HepG2 (cell line): Measurements from ENCODE around the gene RPL34. TPM values are rescaled to one million over a fixed set of nuclear protein-coding genes. Genes with fewer than 3 reads are reported as not detected.

Experiments used
- ARHGAP35 ChIP-seq: sonication (generic); formaldehyde crosslinking; IDR thresholded peaks from 2 replicates; pipeline ENCODE4 v1.9.0; 2022; ENCODE audit warnings: mild to moderate bottlenecking, inconsistent platforms, moderate library complexity, missing genetic modification reagents, borderline replicate concordance
- CSRNP2 ChIP-seq: sonication (generic); formaldehyde crosslinking; conservative IDR thresholded peaks from 2 replicates; pipeline ENCODE4 v1.8.0; 2022; ENCODE audit warnings: low read depth, missing genetic modification reagents
- DNMT1 ChIP-seq: sonication (generic); formaldehyde crosslinking; IDR thresholded peaks from 2 replicates; pipeline ENCODE4 v1.5.1; 2020; ENCODE audit warnings: mild to moderate bottlenecking, missing genetic modification reagents
- DR1 ChIP-seq: sonication (generic); formaldehyde crosslinking; IDR thresholded peaks from 2 replicates; pipeline ENCODE4 v1.8.0; 2021; ENCODE audit warnings: mild to moderate bottlenecking, missing genetic modification reagents, inconsistent platforms
- IRF1 ChIP-seq: sonication (generic); formaldehyde crosslinking; IDR thresholded peaks from 2 replicates; pipeline ENCODE4 v1.4.0; 2020; ENCODE audit warnings: low read depth, mild to moderate bottlenecking, missing genetic modification reagents
- JUND ChIP-seq: sonication (generic); formaldehyde crosslinking; IDR thresholded peaks from 2 replicates; pipeline ENCODE4 v1.8.0; 2022; ENCODE audit warnings: mild to moderate bottlenecking, missing genetic modification reagents
- MTA3 ChIP-seq: sonication (generic); formaldehyde crosslinking; IDR thresholded peaks from 2 replicates; pipeline ENCODE4 v1.4.0; 2020; ENCODE audit warnings: missing genetic modification reagents
- MXI1 ChIP-seq: IDR thresholded peaks from 3 replicates; pipeline ENCODE4 v1.6.1; 2012; ENCODE audit warnings: low read depth, low read length, inconsistent platforms, borderline replicate concordance
- PHF20 ChIP-seq: sonication (generic); formaldehyde crosslinking; IDR thresholded peaks from 2 replicates; pipeline ENCODE4 v1.5.0; 2020; ENCODE audit warnings: mild to moderate bottlenecking, missing genetic modification reagents
- SCMH1 ChIP-seq: sonication (generic); formaldehyde crosslinking; IDR thresholded peaks from 2 replicates; pipeline ENCODE4 v1.9.0; 2021; ENCODE audit warnings: missing genetic modification reagents, mild to moderate bottlenecking, borderline replicate concordance
- TCF7 ChIP-seq: sonication (generic); IDR thresholded peaks from 2 replicates; pipeline ENCODE4 v1.6.1; 2016; ENCODE audit warnings: antibody characterized with exemption, low read depth
- ZBTB42 ChIP-seq: sonication (generic); formaldehyde crosslinking; IDR thresholded peaks from 2 replicates; pipeline ENCODE4 v1.5.0; 2020; ENCODE audit warnings: mild to moderate bottlenecking, missing genetic modification reagents
- ZBTB49 ChIP-seq: sonication (generic); formaldehyde crosslinking; IDR thresholded peaks from 2 replicates; pipeline ENCODE4 v1.4.0; 2020; ENCODE audit warnings: missing genetic modification reagents, borderline replicate concordance
- ZHX2 ChIP-seq, 2 experiments: sonication (generic) in 1 of 2; formaldehyde crosslinking in 1 of 2; IDR thresholded peaks; 2 replicates each; pipeline versions ENCODE4 v1.6.1 to v1.9.0; 2014 to 2022; ENCODE audit warnings: antibody characterized with exemption in 1 of 2, borderline replicate concordance in 1 of 2, inconsistent platforms in 1 of 2, low read depth in 1 of 2, missing genetic modification reagents in 1 of 2
- ZNF143 ChIP-seq: sonication (generic); formaldehyde crosslinking; IDR thresholded peaks from 2 replicates; pipeline ENCODE4 v1.4.0; 2020; ENCODE audit warnings: missing genetic modification reagents
- ZNF580 ChIP-seq: IDR thresholded peaks from 2 replicates; pipeline ENCODE4 v1.6.1; 2016; ENCODE audit warnings: low read depth, borderline replicate concordance
- ZNF775 ChIP-seq: sonication (generic); formaldehyde crosslinking; IDR thresholded peaks from 2 replicates; pipeline ENCODE4 v1.4.0; 2020; ENCODE audit warnings: missing genetic modification reagents, mild to moderate bottlenecking, moderate library complexity, borderline replicate concordance
- polyA plus RNA-seq, 8 experiments: library from polyadenylated mRNA; depleted of rRNA in 3 of 8; stranded (reverse) in 7 of 8; unstranded in 1 of 8; fragments of >200 nt; fragmentation: Illumina TruSeq in 4 of 8; extraction: Trizol in 4 of 8; gene quantifications; 2 replicates each; pipeline versions ENCODE4 v1.2.1 to v1.2.3, GENCODE V29; 2011 to 2016; ENCODE audit warnings: low read depth in 4 of 8, missing spikeins in 1 of 8, mixed read lengths in 1 of 8; ENCODE audit not compliant: insufficient read depth in 1 of 8
- total RNA-seq, 5 experiments: library from RNA; depleted of rRNA; stranded (reverse); fragments of >200 nt; fragmentation: Illumina TruSeq; extraction: Trizol; gene quantifications; 2 replicates each; pipeline ENCODE4 v1.2.3, GENCODE V29; 2016; ENCODE audit warnings: low read depth in 1 of 5

The RPL34 gene
- total and polyA plus RNA-seq, 2 of the 13 experiments (the other 11 are each of a cell fraction or from before 2014, with no cell fraction given), result 2,235 to 3,985 TPM

- TF ChIP-seq ZBTB49 (CRISPR knock-in tag) (no peak), ZBTB42 (CRISPR knock-in tag) (no peak), DR1 (CRISPR knock-in tag) (peak; percentile 62), CSRNP2 (CRISPR knock-in tag) (no peak), MTA3 (CRISPR knock-in tag) (no peak), ARHGAP35 (CRISPR knock-in tag) (no peak; the same call in 1 of the 2 replicates), MXI1 (peak; percentile 87; the same call in 2 of the 3 replicates), SCMH1 (CRISPR knock-in tag) (no peak), JUND (no peak), DNMT1 (CRISPR knock-in tag) (no peak), PHF20 (peak; percentile 95), TCF7 (no peak), IRF1 (no peak), ZHX2 (IDR thresholded peaks at IDR 0.05; ENCODE audit: low read depth) (0 out of 2 replicates have a peak, but pooled peaks have one; percentile 65), ZHX2 (CRISPR knock-in tag; IDR thresholded peaks at IDR 0.05; ENCODE audit: borderline replicate concordance) (no peak), ZNF580 (CRISPR knock-in tag) (peak; percentile 81; the same call in 1 of the 2 replicates), ZNF143 (CRISPR knock-in tag) (no peak; the same call in 1 of the 2 replicates), ZNF775 (CRISPR knock-in tag) (no peak)
Observed at GRCh38 chr4:108620101-108620932, at the start of gene RPL34 (continued).
